Iris pigment epithelial cell (primary cell): ENCODE data around the gene NTSR2.

Source experiments
- DNase-seq: peaks from one replicate; pipeline ENCODE4 v3.0.0-alpha.2; 2011; ENCODE audit warnings: low read depth

Gene NTSR2, protein sequence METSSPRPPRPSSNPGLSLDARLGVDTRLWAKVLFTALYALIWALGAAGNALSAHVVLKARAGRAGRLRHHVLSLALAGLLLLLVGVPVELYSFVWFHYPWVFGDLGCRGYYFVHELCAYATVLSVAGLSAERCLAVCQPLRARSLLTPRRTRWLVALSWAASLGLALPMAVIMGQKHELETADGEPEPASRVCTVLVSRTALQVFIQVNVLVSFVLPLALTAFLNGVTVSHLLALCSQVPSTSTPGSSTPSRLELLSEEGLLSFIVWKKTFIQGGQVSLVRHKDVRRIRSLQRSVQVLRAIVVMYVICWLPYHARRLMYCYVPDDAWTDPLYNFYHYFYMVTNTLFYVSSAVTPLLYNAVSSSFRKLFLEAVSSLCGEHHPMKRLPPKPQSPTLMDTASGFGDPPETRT

GRCh38 chr2:11669454-11670291 lies at the start of gene NTSR2:
NTSR2 (minus strand) TSS chr2:11670195; CDS start chr2:11670129, 66 bp downstream.
- DNase-seq: peak; percentile 60

DNA sequence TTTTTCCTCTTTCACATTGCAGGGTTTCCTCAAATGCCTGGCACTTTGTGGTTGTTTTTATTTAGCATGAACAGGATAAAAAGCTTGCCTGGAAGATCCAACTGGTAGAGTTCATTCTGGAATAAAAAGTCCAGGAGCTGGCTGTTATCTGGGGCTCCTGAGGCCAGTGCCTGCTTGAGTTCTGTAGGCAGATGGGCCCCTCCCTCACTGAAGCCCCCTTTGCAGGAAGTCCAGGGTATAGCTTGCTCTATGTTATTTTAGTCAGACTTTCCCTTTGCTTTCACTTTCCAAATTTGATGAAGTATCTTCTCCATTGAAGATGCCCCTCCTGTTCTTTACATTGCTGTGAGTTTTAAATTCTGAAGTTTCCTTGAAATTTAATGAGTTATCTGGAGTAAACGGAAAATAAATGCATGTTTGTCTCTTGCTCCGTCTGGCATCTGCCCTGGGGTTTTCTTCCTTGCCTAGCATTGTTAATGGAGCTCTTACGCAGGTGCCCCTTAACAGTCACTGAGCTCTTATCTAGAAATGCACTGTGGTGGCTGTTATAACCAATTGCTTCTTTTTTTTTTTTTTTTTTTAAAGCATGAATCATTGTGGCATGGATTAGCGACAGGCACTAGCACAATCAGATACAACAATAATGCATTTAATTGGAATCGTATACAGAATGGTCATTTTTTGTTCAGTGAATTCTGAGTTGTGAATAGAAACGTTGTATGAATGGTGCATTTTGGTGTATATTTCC lies 49.4 kb upstream of the NTSR2 start:
- no peak for DNase-seq

DNA sequence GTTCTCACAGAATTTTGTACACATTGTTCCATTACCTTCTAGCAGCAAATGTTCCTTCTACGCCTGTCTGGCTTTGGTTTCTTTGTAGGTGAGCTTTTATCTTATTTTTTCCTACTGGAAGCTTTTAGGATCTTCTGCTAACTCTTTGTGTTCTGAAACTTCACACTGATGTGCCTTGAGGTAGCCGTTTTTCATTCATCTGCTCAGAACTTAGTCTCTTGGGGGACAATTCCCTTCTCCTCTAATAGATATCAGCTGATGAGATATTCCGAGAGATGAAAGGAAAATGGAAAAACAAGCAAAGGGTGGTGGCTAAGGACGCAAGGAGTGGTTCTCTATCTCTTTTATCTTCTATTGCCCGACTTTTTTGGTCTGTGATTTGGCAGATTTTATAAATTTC lies 48.6 kb upstream of the NTSR2 start:
- DNase-seq: no peak

- no peak for DNase-seq
These were observed 47.6 kb upstream of the NTSR2 start for GRCh38 chr2:11717623-11718022.

DNA sequence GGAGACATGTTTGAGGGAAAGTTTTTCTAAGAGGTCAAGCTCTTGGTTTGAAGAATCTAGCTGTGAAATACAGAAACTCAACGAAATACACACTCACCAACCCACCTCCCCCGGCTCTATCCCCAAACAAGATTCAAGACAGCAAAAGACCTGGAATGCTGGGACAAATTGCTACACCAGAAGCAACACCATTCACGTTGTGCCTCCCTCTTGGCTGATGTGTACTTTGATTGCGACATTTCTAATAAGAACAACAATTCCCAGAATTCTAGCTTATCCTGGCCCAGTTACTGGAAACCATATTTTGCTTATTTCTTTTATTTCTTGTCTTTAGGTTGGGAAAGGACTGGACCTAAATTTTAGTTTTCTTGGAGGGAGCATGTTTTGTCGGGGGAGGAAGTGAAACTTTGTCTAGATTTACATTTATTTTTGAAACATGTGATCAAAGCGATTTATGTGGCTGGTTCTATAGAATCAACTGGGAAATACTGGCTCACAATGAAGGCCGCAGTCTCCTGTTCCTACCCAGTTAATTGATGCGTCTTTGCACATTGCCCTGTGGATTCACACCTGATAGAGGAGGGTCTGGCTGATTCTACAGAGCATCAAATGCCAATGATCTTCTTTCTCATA lies 46.8 kb upstream of the NTSR2 start:
- peak; percentile 64 for DNase-seq

DNA sequence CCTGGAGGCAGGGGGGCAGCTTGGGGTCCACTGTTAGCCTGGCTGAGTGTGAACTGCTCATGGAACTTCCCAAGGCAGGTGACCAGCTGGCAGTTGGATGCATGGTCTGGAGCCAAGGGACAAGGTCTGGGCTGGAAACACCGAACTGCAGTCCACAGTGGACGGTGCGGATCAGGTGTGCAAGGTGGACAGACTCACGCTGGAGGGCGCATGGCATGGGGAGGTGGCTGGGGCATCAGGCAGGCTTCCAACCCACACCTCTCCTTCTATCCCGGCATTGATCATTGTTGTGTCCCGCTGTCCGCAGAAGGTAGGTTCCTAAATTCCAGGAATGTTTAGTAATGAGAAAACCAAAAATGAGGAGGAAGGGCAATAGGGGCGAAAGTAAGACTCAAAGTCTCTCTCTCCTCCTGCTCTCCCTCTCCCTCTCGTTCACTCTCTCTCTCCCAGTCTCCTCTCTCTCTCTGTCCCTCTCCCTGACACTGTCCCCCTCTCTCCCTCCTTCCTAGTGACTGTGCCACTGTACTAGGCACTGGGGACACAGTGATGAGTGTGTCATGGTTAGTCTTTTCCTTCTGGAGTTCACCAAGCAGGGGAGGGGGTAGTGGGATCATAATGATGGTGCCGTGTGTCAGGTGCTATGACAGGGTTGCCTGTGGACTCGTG lies 46.1 kb upstream of the NTSR2 start:
- no peak for DNase-seq

GRCh38 chr2:11713815-11714214 lies 43.8 kb upstream of the NTSR2 start:
- DNase-seq: no peak

GRCh38 chr2:11712866-11713265 lies 42.9 kb upstream of the NTSR2 start:
- DNase-seq: peak; percentile 34

DNA sequence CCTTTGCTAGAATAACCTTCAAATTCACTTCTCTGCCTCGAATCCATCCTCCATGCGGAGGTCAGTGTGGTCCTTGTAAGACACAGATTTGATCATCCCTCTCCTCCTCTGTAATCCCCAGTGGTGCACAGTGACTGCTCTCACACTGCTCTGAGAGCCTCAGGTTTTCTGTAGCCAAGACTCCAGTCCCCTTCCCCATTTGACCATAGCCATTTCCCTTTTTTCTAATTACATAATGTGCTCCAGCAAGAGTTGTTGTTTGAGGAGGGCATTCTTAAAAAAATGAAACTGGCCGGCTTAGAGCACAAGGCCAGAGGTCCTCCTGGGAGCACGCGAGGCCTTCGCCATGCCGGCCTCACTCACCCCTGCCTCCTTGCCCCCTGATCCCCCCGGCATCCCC lies 41.8 kb upstream of the NTSR2 start:
- no peak for DNase-seq

DNA sequence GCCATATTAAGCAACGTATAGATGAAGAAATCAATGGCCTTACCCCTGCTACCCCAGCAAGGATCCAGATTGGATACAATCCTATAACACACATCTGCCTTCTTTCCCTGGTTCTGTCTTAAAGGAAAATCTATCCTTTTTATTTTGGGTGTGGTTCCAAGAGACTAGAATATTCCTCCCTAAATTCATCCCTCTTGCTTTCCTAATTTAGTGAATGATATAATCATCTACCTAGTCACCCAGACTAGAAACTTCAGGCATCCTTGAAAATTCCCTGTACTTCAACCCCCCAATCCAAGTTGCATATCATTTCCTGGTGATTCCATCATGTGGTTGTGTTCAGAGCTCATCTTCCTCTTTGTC lies 41.3 kb upstream of the NTSR2 start:
- no peak for DNase-seq

DNA sequence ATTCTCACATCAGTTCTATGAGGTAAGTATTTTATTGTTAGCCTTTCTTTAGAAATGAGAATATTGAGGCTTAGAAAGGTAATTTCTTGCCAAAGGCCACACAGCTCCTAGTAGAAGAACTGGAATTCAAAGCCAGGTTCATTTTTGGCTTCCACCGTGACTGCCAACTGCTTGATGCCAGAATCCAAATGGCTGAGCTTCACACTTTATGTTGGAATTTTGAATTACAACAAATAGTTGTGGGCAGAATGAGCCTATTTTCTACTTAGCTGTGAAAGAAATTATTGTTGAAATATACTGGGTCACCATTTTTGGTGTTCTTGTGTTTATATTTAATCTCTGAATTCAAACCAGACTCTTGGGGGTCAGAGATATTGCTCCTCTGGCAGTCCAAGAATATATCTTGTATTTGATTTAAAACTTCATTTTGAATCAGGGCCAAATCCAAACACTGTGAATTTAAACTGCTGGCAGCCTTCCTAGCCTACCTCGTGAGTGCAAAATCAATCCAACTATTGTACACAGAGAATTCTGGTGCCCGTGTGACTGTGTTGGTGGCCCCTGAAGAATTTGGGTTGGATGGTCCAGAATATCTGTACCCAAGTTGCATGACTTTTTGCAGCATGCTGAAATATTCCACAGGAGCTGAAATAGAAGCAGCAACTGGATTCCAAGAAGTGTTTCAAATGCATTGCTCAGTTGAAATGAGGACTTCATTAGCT lies 40.8 kb upstream of the NTSR2 start:
- peak; percentile 11 for DNase-seq

DNA sequence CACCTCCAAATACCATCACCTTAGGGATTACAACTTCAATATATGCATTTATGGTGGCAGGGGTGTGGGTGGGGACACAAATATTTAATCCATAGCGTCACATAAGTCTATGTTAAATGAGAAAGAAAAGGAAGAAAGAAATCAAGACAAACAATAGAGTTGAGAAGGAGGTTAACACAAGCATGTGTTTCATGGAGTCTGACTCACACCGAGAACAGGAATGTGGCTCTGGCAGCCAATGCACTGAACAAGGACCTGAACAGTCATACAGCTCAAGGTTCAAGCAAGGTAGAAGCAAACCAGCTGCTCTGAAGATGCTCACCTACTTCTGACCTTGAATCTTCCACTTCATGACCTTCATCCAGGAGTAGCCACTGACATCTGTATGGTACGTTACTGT lies 40.2 kb upstream of the NTSR2 start:
- peak; percentile 94 for DNase-seq

- no peak for DNase-seq
These were observed 39.3 kb upstream of the NTSR2 start for GRCh38 chr2:11709293-11709692.

DNA sequence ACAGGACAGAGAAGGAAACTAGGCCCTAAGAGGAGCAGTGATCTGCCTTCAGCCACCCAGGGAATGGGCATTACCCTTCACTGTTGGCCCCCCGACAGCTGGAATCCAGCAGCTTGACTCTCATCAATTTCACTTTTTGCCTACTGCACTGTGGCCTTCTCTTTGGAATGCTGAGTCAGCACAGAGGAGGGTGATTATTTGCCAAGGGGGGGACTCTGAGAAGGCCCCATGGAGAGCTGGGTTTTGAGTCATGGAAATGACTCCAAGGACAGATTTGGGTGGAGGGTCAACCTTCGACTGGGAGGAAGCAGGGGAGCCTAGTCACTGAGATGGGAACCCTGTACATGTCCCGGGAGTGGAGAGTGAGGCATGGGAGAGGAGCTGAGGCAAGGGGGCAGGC lies 38.1 kb upstream of the NTSR2 start:
- no peak for DNase-seq

DNA sequence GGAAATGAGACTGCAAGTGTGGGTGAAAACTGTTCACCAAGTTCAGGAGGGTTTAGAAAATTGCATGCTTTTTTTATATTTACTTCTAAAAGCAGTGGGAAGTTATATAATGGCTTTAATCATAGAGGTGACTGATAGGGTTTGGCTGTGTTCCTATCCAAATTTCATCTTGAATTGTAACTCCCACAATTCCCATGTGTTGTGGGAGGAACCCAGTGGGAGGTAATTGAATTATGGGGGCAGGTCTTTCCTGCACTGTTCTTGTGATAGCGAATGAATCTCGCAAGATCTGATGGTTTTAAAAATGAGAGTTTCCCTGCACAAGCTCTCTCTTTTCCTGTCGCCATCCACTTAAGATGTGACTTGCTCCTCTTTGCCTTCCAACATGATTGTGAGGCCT lies 35.7 kb upstream of the NTSR2 start:
- DNase-seq: no peak

GRCh38 chr2:11705063-11705462 lies 35.1 kb upstream of the NTSR2 start:
- no peak for DNase-seq

DNA sequence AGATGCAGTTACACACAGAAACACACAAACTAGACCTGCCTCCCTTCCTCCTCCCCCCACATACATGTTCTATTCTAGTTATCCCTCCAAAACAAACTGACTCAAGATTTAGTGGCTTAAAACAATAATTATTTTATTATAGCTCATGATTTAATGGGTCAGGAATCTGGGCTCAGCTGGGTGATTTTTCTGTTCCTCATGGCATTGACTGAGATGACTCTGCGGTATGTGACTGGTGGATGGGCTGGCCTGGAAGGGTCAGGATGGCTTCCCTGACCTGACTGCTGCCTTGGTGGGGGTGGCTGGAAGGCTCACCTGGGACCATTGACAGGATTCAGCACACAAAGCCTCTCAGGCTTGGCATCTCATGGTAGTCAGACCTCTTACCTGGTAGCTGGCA lies 33.7 kb upstream of the NTSR2 start:
- DNase-seq: peak; percentile 53

- DNase-seq: no peak
These were observed 33.0 kb upstream of the NTSR2 start for GRCh38 chr2:11702946-11703345.

DNA sequence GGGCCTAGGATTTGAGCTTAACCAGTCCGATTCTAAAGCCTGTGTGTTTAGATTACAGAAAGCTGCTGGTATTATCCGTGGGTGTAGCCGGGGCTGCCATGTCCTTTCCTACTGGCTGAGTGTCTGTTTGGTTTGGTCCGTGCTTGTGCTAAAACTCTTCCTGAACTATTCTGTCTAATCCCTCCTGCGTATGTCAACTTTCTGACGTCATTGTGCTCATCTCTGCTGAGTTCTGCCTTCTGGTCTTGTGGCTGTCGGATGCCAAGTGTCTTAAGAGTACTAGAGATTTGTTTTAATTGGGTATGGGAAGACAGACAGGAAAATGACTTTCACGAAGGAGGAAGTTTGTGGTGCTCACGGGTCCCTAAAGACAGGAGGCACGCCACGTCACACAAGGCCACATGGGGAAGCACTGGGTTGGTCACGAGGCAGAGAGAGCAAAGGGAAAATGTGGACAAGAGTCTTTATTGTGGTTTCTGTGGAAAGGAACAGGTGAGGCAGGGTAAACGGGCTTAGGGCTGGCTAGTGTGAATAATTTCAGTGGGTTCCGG lies 31.8 kb upstream of the NTSR2 start:
- peak; percentile 91 for DNase-seq

GRCh38 chr2:11701206-11701605 lies 31.2 kb upstream of the NTSR2 start:
- DNase-seq: no peak
